Measurements from ENCODE around the gene SGIP1.

- TF ChIP-seq CTCF (IDR thresholded peaks at IDR 0.05) (no peak), ZFX (IDR thresholded peaks at IDR 0.05; ENCODE audit: borderline replicate concordance) (no peak)
Measured at GRCh38 chr1:66526991-66527390, 7.0 kb upstream of the SGIP1 start.

Data from 22Rv1 (cell line).